ENCODE data around the gene MAN2A2. TPM values are rescaled to one million over a fixed set of nuclear protein-coding genes. Genes with fewer than 3 reads are reported as not detected.
A peak's percentile ranks its signal among the peaks of the same experiment; 100 is the strongest.

Gene MAN2A2
- total and polyA plus RNA-seq, 2 donors: 19.4 to 31.4 TPM

GRCh38 chr15:90934949-90935751, 32.0 kb downstream of the MAN2A2 start, which contains the start of gene UNC45A:
Gene UNC45A (plus strand): TSS chr15:90935285. CDS start chr15:90935325, 40 bp downstream.
- WGBS: under 1% methylated on average over 65 of the region's 65 CpGs
- H3K4me1 ChIP-seq (ENCODE audit: insufficient read depth): no peaks in the 10 kb centered on the region
- peak within 1 kb of the TSS; percentile 71 for H3K27ac ChIP-seq (ENCODE audit: low read depth)
- no peak for DNase-seq (ENCODE audit: extremely low spot score)
- no peaks in the 10 kb centered on the region for H3K36me3 ChIP-seq (ENCODE audit: insufficient read depth)
- H3K4me3 ChIP-seq (ENCODE audit: low read depth, low read length): peak within 1 kb of the TSS; percentile 50

GRCh38 chr15:90936823-90937222, 33.7 kb downstream of the MAN2A2 start:
- Histone ChIP-seq H3K36me3 (ENCODE audit: insufficient read depth) (peaks cover 5% of the 10 kb centered on the region), H3K4me3 (ENCODE audit: low read depth, low read length) (no peak overlapping the region), H3K27ac (ENCODE audit: low read depth) (no peak overlapping the region), H3K4me1 (ENCODE audit: insufficient read depth) (no peaks in the 10 kb centered on the region)
- WGBS: 72% methylated on average over 1 of the region's 1 CpG
- DNase-seq (ENCODE audit: extremely low spot score): no peak

- Histone ChIP-seq H3K36me3 (ENCODE audit: insufficient read depth) (peaks cover 7% of the 10 kb centered on the region), H3K27ac (ENCODE audit: low read depth) (no peak overlapping the region), H3K4me3 (ENCODE audit: low read depth, low read length) (no peak overlapping the region), H3K4me1 (ENCODE audit: insufficient read depth) (no peaks in the 10 kb centered on the region)
- WGBS: 93% methylated on average over 5 of the region's 5 CpGs
- no peak for DNase-seq (ENCODE audit: extremely low spot score)
These were observed 35.2 kb downstream of the MAN2A2 start for GRCh38 chr15:90938261-90938660.

DNA sequence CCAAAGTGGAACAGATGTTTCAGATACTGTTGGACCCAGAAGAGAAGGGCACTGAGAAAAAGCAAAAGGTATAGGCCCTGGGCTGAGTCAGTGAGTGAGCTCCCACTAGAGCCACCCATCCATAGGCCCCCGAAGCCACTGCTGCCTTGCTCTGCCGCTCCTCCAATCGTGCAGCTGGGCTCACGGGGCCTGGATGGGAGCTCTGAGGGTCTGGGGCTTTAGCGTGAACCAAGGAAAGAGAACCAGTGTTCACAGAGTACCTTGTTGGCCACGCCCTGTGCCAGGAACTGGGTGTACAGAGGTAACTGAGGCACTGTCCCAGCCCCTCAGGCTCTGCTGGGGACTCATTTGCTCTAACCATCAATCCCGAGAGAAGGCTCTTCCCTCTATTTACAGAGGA, 36.7 kb downstream of the MAN2A2 start:
- 77% methylated on average over 7 of the region's 7 CpGs for WGBS
- Histone ChIP-seq H3K36me3 (ENCODE audit: insufficient read depth) (peaks cover 7% of the 10 kb centered on the region), H3K4me1 (ENCODE audit: insufficient read depth) (no peaks in the 10 kb centered on the region), H3K27ac (ENCODE audit: low read depth) (no peak overlapping the region), H3K4me3 (ENCODE audit: low read depth, low read length) (no peak overlapping the region)
- DNase-seq (ENCODE audit: extremely low spot score): no peak

DNA sequence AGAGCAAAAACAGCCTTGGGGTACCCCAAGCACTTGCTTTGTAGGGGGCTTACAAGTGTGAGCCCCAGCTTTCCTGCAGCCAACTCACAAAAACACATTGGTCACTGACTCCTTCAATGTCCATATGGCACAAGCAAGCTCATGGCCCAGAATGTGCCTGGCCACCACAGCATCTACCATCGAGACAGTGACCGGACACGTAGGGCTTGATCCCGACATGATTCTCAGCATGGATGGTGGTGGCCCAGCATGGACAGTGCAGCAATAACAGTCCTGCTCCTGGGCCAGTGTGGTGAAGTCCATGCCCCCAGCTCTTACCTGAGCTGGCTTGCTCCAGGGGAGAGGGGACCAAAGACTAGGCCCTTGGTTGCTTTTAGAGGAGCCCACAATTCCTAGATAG, 37.9 kb downstream of the MAN2A2 start:
- no peak for DNase-seq (ENCODE audit: extremely low spot score)
- Histone ChIP-seq H3K27ac (ENCODE audit: low read depth) (no peak overlapping the region), H3K4me1 (ENCODE audit: insufficient read depth) (no peaks in the 10 kb centered on the region), H3K4me3 (ENCODE audit: low read depth, low read length) (no peak overlapping the region), H3K36me3 (ENCODE audit: insufficient read depth) (peaks cover 9% of the 10 kb centered on the region)
- WGBS: 94% methylated on average over 4 of the region's 4 CpGs

DNA sequence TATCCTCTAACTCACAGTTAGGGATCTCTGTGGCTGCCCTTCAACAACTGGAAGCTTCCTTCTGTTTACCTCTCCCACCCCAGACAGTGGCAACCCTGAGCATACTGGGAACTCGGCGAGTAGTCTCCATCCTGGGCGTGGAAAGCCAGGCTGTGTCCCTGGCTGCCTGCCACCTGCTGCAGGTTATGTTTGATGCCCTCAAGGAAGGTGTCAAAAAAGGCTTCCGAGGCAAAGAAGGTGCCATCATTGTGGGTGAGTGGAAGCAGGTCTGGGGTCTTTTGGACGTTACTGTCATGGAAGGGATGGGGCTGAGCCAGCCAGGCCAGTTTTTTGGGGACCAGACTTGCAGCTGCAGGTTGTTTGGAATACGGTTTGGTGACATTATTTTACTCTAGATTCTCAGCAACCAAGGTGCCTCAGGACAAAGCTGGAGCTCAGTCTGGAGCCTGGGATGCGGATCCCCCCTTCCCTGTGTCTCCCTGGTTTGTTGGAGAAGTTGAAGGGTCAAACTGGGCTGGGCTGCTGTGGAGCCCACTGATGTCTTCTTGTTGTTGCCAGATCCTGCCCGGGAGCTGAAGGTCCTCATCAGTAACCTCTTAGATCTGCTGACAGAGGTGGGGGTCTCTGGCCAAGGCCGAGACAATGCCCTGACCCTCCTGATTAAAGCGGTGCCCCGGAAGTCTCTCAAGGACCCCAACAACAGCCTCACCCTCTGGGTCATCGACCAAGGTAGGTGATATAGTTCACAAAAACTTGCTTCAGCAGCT, 39.4 kb downstream of the MAN2A2 start:
- Histone ChIP-seq H3K36me3 (ENCODE audit: insufficient read depth) (peaks cover 9% of the 10 kb centered on the region), H3K4me3 (ENCODE audit: low read depth, low read length) (no peak overlapping the region), H3K27ac (ENCODE audit: low read depth) (no peak overlapping the region), H3K4me1 (ENCODE audit: insufficient read depth) (no peaks in the 10 kb centered on the region)
- DNase-seq (ENCODE audit: extremely low spot score): no peak
- 92% methylated on average over 12 of the region's 12 CpGs for WGBS

DNA sequence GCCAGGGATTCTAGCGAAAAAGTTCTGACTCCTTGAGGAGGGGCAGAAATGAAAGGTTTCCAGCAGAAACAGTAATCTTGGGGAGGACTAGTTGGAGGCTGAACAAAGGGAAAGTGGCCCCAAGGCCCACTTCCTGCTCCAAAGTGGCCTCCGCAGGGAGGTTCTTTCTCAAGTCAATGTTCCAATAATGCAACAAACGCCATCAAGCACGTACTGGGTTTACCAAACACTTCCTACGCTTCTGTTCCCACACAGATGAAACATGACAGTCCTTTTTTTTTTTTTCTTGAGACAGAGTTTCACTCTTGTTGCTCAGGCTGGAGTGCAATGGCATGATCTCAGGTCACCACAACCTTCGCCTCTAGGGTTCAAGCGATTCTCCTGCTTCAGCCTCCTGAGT, 42.0 kb downstream of the MAN2A2 start:
- Histone ChIP-seq H3K27ac (ENCODE audit: low read depth) (no peak overlapping the region), H3K36me3 (ENCODE audit: insufficient read depth) (peaks cover 9% of the 10 kb centered on the region), H3K4me1 (ENCODE audit: insufficient read depth) (no peaks in the 10 kb centered on the region), H3K4me3 (ENCODE audit: low read depth, low read length) (no peak overlapping the region)
- no peak for DNase-seq (ENCODE audit: extremely low spot score)
- 89% methylated on average over 7 of the region's 7 CpGs for WGBS

DNA sequence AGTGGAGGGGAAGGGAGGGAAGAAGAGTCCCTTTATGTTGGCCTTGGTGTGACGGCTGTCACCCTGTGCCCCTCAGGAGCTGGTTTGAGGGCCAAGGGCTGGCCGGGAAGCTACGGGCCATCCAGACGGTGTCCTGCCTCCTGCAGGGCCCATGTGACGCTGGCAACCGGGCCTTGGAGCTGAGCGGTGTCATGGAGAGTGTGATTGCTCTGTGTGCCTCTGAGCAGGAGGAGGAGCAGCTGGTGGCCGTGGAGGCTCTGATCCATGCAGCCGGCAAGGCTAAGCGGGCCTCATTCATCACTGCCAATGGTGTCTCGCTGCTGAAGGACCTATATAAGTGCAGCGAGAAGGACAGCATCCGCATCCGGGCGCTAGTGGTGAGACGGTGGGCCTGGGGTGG, 43.4 kb downstream of the MAN2A2 start:
- no peak overlapping the region for H3K27ac ChIP-seq (ENCODE audit: low read depth)
- no peak for DNase-seq (ENCODE audit: extremely low spot score)
- WGBS: 92% methylated on average over 16 of the region's 16 CpGs
- H3K4me1 ChIP-seq (ENCODE audit: insufficient read depth): no peaks in the 10 kb centered on the region
- peaks cover 5% of the 10 kb centered on the region for H3K36me3 ChIP-seq (ENCODE audit: insufficient read depth)
- H3K4me3 ChIP-seq (ENCODE audit: low read depth, low read length): no peak overlapping the region

DNA sequence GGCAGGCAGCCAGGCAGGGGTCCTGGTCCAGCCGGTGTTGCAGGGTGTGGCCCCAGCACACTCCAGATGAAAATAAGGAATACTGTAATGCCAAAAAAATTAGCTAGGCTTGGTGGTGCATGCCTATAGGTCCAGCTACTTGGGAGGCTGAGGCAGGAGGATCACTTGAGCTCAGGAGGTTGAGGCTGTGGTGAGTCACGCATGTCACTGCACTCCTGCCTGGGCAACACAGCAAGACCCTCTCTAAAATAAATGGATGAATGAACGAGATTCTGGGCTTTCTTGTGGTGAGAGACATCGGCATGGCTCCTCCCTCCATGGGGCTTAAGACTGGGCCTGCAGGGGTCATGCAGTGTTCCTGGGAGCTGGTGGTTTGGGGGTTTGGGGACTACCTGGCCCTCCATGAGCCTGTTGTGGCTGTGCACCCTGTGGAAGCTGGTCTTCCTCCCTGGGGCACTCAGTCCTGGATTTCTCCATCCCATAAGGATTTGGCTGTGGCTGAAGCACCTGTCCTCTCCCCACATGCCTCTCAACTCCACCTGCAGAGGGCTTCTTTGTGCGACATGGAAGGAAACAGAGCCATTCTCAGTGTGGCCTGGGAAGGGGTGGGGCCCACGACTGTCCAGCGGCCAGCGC, 44.0 kb downstream of the MAN2A2 start:
- Histone ChIP-seq H3K27ac (ENCODE audit: low read depth) (no peak overlapping the region), H3K36me3 (ENCODE audit: insufficient read depth) (peaks cover 5% of the 10 kb centered on the region), H3K4me1 (ENCODE audit: insufficient read depth) (no peaks in the 10 kb centered on the region), H3K4me3 (ENCODE audit: low read depth, low read length) (no peak overlapping the region)
- 83% methylated on average over 8 of the region's 8 CpGs for WGBS
- no peak for DNase-seq (ENCODE audit: extremely low spot score)

DNA sequence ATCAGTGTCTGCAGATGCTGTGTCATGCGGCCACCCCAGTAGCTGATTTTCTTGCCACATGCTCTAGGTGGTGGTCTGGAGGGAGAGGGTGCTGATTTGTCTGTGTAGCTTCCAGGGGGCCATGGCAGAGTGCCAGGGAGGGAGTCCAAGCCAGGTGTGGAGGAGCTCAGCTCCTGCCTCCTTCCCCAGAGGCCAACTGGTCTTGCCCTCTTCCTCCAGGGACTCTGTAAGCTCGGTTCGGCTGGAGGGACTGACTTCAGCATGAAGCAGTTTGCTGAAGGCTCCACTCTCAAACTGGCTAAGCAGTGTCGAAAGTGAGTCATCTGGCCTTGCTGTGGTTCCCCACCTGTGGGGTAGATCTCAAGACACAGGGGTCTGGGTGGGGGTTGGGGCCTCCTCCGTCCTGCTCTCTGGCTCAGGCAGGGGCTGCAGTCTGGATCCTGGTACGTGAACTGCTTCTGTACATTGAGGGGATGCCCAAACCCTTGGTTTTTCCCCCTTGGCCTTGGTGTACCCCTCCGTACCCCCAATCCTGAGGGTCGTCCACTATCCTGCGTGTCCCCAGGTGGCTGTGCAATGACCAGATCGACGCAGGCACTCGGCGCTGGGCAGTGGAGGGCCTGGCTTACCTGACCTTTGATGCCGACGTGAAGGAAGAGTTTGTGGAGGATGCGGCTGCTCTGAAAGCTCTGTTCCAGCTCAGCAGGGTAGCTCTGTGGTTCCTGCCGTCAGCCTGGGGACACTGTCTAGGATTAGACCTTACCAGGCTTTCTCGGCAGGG, 44.7 kb downstream of the MAN2A2 start:
- DNase-seq (ENCODE audit: extremely low spot score): no peak
- Histone ChIP-seq H3K4me3 (ENCODE audit: low read depth, low read length) (no peak overlapping the region), H3K4me1 (ENCODE audit: insufficient read depth) (no peaks in the 10 kb centered on the region), H3K27ac (ENCODE audit: low read depth) (no peak overlapping the region), H3K36me3 (ENCODE audit: insufficient read depth) (peaks cover 2% of the 10 kb centered on the region)
- 89% methylated on average over 18 of the region's 18 CpGs for WGBS

DNA sequence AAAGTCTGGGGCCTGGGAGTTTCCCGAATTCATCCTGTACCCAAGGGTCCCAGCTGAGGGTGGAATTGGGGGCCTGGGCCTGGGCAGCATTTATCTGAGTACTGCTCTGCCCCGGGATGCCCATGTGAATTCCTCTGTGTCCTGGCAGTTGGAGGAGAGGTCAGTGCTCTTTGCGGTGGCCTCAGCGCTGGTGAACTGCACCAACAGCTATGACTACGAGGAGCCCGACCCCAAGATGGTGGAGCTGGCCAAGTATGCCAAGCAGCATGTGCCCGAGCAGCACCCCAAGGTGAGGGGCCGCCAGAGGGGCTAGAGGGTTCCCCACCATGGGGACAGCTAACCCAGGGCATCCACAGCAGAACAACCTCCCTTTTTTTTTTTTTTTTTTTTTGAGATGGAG, 45.4 kb downstream of the MAN2A2 start:
- Histone ChIP-seq H3K27ac (ENCODE audit: low read depth) (no peak overlapping the region), H3K4me1 (ENCODE audit: insufficient read depth) (no peaks in the 10 kb centered on the region), H3K4me3 (ENCODE audit: low read depth, low read length) (no peak overlapping the region), H3K36me3 (ENCODE audit: insufficient read depth) (peaks cover 2% of the 10 kb centered on the region)
- DNase-seq (ENCODE audit: extremely low spot score): no peak
- WGBS: 91% methylated on average over 8 of the region's 8 CpGs

DNA sequence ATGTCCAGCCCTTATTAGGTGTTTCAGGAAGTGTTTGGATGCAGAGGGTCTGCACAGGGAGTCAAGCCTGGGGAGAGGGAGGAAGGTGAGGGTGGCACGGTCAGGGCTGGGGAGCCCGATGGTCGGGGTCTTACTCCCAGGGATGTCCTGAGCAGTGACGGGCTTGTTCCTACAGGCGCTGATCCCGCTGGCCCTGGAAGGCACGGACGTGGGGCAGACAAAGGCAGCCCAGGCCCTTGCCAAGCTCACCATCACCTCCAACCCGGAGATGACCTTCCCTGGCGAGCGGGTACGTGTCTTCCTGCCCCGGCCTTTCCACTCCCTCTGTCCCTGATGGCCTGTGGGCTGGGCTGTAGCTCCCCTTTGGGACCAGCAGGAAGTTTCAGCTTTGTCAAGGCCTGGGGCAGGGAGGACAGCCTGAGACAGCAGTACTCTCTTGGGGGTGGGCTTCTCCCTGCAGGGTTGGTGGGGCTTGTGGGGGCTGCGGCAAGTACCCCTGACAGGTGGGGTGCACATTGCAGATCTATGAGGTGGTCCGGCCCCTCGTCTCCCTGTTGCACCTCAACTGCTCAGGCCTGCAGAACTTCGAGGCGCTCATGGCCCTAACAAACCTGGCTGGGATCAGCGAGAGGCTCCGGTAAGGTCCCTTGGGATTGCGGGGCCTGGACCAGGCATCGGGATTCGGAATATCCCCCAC, 47.0 kb downstream of the MAN2A2 start:
- Histone ChIP-seq H3K36me3 (ENCODE audit: insufficient read depth) (no peaks in the 10 kb centered on the region), H3K4me3 (ENCODE audit: low read depth, low read length) (no peak overlapping the region), H3K27ac (ENCODE audit: low read depth) (peak overlapping the region; percentile 4), H3K4me1 (ENCODE audit: insufficient read depth) (no peaks in the 10 kb centered on the region)
- no peak for DNase-seq (ENCODE audit: extremely low spot score)
- 93% methylated on average over 23 of the region's 23 CpGs for WGBS

DNA sequence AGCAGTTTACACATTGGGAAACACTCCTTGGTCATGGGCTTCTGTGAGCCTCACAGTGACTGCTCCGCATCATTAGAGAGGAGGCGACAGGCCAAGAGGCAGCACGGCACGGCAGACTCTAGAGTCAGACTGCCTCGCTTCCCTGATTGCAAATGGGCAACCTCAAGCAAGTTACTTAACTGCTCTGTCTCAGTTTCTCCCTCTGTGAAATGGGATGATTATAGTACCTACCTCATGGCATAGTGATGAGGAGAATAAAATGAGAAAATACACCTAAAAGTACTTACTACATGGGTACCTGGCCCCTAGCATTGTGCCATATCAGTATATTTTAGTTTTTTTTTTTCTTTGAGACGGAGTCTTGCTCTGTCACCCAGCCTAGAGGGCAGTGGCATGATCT, 47.6 kb downstream of the MAN2A2 start:
- Histone ChIP-seq H3K4me1 (ENCODE audit: insufficient read depth) (no peaks in the 10 kb centered on the region), H3K36me3 (ENCODE audit: insufficient read depth) (no peaks in the 10 kb centered on the region), H3K4me3 (ENCODE audit: low read depth, low read length) (no peak overlapping the region), H3K27ac (ENCODE audit: low read depth) (no peak overlapping the region)
- DNase-seq (ENCODE audit: extremely low spot score): no peak
- 96% methylated on average over 6 of the region's 6 CpGs for WGBS

Data from urinary bladder (tissue), 4 donors.